IPS DF 4.7 (cell line): ENCODE data around the gene NBDY.

ENCODE experiments used
- DNase-seq: peaks from one replicate; pipeline ENCODE4 v3.0.0-alpha.2; 2013; ENCODE audit warnings: low spot score; ENCODE audit errors: extremely low read depth

Gene NBDY

DNA sequence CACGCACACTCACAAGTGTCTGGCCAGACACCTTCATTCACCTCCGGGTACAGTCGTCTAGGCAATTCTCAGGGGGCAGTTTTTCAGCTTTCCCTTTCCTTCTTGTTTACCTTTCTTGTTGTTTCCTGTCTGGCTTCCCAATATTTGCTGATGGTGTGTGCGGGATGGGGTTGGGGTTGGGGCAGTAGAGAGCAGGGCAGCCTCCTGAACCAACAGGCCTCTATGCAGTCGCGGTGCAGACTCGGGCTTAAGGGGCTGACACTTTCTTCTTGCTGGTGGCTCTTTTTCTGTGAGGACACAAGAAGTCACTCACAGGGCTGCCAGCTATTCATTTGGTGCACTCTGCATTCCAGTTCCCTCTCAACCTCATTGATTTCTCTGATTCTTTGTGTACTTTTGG is 56.4 kb downstream of the NBDY start:
- DNase-seq = no peak

DNA sequence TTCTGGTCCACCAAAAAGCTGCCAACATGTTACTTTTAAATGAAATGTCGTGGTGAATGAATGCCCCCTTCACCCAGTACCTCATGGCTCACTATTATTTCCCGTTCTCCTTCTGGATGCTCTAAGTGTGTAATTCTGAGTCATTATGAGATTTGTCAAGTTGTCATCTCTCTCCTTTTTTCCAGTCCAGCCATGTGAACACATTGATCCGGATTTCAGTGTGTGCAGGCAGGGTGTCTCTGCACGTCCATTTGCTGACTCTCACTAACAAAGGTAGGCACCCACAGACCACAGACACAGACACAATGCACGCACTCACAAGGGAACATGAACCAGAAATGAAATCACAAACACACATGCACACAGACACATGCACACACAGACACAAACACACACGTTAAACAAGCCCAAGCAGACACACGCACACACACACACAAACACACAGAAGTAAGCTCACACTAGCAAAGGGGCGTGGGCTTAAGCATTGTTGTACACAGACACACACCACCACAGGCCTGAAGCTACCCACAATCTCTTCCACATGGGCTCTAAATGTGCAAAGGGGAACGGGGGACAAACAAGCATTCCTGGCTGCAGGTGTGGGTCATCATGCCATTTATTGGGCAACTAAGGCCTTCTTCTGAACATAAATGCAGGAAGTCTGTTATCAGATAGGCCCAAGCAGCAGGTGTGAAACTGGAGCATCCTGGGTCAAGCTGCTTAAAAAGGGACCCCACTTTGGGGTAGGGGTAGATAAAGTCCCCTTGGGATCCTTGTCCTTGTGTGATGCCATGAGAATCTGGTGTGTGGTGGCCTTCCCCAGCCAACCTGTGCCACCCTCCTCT is 58.1 kb downstream of the NBDY start:
- no peak for DNase-seq

DNA sequence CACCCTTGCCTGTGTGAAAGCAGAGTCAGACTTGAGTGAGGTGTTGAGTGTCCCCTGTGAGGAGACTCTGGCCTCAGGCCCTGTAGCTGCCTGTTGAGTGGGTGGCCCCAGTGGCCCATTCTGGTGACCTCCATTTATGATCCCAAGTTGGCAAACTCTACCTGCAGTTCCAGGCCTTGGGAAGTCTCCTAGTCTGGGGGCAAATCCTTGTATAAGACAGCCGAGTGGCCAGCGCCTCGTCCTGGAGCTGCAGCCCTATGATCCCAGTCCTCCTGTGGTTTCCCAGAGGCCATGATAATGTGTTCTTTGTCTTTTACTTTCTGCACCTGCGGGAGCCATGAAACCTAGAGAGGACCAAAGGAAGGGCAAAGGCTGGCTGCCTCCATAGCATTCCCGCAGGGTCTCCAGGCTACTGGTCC is 58.7 kb downstream of the NBDY start:
- no peak for DNase-seq

DNA sequence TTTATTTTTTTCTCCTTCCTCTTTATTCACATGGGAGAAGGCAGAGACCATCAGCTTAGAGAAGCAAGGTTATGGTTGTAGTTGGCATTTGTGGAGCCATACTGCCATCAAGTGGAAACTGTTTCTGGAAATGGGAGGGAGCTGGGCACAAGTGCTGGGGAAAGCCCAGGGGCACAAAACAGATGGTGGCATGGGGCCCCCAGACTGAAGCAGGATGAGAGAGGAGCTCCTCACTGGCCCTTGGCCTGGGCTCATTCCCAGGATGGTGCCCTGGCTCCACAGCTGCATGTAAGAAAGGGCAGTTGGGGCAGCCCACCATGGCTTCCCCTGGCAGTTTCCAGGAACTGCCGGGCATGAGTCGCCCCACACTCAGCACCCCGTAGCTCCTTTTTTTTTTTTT is 59.2 kb downstream of the NBDY start:
- DNase-seq = no peak

DNA sequence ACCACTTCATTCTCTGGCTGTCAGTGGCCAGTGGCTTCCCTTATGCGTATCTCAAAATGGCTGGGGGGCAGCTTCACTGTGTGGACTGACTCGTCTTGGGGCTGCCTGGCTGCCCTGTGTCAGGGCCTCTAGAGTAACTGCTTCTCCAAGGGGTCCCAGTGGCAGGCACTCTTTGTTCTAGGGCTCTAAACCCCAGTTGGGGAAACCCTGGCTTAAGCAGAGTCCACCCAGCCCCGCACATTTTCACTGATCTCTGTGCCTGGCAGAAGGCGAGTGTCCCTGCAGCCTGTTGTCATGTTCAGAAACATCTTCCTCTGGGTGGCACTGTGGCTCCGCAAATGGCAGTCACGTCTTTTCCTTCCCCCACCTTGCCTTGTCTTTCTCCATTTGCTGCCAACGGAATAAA is 59.7 kb downstream of the NBDY start:
- no peak for DNase-seq

DNA sequence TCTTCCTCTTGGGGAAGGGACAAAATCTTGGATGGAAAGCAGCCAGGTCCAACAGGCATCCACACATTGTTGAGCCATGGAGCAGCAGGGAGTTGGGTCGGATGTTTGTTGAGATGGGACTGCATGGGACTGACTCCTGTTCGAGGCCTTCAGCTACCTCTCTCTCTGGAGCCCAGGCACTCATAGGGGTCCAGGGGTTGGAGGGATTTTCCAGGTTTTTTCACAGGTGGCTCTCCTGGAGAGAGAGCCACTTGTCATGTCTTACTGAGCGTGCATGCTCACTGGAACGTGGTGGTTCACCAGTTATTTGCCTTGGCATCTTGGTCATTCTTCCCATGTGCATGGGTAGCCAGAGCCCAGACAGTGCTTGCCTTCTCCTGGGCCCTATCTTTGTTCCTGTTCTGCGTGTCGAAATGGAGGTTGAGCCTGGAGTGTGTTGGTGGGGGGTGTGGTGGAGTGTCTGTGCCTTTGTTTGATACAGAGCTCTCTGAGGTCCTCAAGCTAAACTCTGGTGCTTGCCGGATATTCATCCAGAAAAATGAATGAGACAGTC is 60.6 kb downstream of the NBDY start:
- no peak for DNase-seq

DNA sequence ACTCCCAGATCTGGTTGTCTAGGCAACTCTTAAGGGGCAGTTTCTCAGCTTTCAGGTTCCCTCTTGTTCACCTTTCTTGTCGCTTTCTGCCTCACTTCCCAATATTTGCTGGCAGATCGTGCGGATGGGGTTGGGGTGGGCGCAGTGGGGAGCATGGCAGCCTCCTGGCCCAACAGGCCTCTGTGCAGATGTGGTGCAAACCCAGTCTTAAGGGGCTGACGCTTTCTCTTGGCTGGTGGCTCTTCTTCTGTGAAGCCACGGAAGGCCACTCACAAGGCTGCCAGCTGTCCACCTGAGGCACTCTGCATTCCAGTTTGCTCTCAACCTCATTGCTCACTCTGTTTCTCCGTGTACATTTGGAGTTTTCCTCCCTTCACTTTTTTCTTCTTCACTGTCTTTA is 61.7 kb downstream of the NBDY start:
- DNase-seq = no peak

DNA sequence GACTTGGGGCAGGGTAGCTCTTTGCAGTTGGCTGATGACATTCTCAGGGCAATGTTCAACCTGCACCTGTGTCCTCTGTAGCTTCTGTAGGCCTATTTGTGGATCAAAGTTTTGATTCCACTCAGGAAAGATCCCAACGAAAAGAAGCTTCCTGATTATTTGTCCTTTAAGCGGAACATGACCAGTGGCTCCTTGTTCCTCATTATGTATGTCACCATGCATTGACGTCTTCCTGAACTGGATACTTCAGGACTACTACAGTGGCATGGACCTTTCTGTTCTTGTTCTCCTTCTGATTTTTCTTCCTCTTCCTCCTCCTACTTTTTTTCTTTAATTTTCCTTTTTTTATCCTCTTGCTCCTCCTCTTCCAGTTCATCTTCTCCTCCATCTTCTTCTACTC is 62.4 kb downstream of the NBDY start:
- DNase-seq = no peak

DNA sequence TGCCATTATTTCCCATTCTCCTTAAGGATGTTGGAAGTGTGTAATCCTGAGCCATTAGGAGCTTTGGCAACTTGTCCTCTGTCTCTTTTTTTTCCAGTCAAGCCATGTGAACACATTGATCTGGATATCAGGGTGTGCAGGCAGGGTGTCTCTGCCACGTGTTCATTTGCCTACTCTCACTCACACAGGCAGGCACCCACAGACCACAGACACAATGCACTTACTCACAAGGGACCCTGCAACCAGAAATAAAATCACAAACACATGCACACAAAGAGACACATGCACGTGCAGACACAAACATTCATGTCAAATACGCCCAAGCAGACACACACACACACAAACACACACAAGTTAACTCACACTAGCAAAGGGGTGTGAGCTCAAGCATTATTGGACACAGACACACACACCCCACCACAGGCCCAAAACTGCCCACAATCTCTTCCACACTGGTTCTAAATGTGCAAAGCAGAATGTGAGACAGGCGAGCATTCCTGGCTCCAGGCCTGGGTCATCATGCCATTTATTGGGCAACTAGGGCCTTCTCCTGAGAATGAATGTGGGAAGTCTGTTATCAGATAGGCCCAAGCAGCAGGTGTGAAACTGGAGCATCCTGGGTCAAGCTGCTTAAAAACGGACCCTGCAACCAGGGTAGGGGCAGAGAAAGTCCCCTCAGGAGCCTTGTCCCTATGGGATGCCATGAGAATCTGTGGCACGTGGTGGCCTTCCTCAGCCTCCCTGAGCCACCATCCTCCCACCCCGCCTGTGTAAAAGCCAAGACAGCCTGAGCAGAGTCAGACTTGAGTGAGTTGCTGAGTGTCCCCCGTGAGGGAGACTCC is 63.4 kb downstream of the NBDY start:
- DNase-seq = no peak

DNA sequence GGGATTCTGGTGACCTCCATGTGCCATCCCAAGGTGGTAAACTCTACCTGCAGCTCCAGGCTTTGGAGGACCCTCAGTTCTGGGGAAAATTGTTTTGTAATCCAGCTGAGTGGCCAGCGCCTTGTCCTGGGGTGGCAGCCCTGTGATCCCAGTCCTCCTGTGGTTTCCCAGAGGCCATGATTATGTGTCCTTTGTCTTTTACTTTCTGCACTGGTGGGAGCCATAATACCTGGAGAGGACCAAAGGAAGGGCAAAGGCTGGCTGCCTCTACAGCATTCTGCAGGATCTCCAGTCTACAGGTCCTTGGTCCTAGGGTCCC is 64.0 kb downstream of the NBDY start:
- DNase-seq = no peak

DNA sequence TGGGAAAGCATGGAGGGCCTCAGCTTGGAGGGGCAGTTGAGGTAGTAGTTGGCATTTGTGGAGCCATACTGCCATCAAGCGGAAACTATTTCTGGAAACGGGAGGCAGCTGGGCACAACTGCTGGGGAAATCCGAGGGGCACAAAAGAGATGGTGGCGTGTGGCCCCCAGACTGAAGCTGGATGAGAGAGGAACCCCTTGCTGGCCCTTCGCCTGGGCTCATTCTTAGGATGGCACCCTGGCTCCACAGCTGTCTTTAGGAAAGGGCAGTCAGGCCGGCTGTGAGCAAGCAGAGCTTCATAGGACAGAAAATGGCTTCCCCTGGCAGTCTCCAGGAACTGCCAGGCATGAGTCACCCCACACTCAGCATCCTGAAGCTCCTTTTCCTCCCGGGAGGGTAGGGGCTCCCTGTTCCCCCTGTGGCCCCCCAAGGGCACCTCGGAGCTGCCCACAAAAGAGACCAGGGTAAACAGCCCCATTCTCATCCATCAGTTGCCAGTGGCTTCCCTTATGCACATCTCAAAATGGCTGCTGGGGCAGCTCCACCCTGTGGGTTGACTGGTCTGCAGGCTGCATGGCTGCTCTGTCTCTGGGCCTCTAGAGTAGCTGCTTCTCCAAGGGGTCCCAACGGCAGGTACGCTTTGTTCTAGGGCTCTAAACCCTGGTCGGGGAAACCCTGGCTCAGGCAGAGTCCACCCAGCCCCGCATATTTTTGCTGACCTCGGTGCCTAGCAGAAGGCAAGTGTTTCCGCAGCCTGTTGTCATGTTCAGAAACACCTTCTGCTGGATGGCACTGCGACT is 64.7 kb downstream of the NBDY start:
- no peak for DNase-seq

DNA sequence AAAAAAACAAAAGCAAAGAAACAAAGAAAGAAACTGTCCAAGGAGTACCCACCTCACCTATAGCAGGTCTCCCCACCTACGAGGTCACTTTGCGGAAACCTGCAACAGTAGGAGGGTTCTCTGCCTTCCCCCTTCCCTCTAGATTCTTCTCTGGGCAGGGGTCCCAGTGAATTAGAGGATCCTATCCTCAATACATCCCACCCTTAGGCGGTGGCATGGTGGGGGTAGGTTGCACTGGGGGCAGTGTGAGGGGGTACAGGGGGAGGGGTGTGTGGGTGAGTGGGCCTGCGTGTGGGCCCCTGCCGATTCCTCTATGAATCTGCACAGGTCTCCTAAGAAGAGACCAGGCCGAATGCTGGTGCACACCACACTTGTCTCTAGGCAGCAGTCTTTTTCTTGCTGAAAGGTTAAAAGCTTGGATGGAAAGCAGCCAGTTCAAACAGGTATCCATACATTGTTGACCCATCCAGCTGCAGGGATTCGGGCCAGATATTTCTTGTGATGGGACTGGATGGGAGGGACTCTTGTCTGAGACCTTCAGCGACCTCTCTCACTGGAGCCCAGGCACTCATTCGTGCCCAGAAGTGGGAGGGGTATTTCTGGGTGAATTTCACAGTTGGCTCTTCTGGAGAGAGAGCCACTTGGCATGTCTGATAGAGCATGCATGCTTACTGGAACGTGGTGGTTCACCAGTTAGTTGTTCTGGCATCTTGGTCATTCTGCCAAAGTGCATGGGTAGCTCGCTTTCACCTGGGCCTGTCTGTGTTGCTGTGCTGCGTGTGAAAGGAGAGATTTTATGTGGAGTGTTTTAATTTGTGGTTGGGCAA is 65.6 kb downstream of the NBDY start:
- DNase-seq = no peak

DNA sequence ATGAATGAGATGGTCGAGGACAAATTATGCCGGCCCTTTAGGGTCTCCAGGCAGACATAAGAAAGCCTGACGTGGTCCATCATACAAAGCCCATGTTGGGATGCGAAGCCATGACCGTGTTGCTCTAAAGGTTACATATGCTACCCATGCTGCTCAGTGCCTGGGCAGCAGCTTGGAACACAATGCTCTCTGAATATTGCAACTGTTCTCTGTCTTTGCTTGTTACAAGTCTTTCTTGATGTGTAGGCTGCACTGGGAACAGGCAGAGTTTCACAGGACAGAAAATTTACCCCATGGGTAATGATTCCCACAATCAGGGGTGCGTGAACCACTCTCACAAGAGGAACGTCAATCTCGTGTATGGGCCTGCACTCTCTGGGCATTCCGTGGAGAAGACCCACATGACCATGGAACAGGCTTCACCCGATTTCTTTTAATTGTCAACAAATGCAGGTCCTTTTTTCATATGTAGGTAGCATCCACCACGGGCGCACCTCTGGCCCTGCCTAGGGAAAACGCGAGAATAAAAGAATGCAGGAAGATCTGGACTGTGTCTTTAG is 66.3 kb downstream of the NBDY start:
- no peak for DNase-seq

DNA sequence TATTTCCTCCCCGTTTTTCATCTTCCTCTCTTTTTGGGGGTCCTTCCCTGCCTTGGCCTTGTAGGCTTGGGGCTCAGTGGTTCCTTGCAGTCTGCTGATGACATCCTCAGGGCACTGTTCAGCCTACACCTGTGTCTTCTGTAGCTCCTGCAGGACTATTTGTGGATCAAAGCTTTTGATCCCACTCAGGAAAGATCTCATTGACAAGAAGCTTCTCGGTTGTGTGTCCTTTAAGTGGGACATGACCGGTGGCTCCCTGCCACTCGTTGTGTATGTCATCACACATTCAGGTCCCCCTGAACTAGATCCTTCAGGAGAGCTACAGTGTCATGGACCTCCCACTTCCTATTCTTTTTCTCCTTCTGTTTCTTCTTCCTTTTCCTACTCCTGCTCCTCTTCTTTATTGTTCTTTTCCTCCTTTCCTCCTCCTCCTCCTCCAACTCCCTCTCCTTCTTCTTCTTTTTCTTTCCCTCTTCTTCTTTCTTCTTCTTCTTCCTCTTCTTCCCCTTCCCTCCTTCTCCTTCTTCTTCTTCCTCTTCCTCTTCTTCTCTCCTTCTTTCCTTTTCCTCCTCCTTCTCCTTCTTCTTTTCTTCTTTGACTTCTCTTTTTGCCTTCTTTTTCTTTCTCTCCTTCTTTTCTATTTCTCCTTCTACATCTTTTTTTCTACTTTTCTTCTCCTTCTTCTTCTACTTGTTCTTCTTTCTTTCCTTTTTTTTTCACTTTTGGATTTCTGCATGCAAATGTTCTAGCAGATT is 67.8 kb downstream of the NBDY start:
- DNase-seq = no peak

DNA sequence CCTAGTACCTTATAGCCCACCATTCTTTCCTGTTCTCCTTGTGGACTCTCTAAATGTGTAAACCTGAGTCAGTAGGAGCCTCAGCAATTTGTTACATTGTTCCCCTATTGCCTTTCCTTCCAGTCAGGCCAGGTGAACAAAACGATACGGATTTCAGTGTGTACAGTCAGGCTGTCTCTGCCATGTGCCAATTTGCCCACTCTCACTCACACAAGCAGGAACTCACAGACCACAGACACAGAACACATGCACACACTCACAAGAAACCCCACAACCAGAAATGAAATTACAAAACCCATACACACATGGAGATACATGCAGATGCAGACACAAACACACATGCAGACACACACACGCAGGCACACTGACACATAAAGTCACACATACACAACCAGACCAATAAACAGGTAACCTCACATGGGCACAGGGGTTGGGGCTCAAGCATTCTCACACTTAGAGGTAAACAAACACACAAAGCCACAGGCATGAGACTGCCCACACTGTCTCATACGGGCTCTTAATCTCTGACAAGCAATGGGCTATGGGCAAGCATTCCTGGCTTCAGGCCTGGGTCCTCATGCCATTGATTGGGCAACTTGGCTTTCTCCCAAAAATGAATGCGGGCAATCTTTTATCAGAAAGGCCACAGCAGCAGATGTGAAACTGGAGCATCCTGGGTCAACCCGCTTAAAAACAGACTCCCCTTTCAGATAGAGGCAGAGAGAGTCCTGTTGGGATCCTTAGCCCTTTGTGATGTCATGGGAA is 68.7 kb downstream of the NBDY start:
- DNase-seq = no peak

DNA sequence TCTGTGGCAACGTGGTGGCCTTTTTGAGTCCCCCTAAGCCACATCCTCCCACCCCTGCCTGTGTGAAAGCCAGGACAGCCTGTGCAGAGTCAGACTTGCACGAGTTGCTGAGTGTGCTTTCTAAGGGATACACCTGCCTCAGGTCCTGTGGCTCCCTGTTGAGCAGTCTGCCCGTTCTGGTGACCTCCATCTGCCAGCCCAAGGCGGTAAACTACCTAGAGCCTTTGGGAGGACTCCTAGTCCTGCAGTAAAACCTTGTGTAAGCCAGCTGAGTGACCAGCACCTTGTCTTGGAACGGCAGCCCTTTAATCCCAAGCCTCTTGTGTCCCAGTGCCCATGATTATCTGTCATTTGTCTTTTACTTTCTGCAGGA is 69.3 kb downstream of the NBDY start:
- no peak for DNase-seq

DNA sequence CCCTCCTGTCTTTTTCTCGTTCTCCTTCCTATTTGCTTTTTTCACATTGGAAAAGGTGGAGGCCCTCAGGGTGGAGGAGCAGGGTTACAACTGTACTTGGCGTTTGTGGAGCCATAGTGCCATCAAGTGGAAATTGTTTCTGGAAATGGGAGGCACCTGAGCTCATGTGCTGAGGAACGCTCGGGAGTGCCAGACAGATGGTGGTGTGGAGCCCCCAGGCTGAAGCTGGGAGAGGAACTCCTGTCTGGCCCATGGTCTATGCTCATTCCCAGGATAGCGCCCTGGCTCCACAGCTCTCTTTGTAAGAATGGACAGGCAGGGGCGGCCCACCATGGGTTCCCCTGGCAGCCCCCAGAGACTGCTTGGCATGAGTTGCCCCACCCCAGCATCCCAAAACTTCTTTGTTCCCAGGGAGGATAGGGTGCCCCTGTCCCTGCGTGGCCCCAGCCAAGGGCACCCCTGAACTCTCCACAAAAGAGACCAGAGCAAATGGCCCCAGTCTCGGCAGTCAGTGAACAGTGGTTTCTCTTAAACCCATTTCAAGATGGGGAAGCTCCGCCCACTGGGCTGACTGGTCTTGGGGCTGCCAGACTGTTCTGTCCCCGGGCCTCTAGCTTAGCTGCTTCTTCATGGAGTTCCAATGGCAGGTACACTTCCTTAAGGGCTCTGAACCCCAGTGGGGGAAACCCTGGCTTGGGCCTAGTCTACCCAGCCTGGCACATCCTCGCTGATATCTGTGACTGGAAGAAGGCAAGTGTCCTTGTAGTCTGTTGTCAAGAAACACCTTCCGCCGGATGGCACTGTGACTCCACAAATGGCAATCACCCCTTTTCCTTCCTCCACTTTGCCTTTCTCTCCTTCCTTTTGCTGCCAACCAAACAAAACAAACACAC is 70.1 kb downstream of the NBDY start:
- DNase-seq = no peak

DNA sequence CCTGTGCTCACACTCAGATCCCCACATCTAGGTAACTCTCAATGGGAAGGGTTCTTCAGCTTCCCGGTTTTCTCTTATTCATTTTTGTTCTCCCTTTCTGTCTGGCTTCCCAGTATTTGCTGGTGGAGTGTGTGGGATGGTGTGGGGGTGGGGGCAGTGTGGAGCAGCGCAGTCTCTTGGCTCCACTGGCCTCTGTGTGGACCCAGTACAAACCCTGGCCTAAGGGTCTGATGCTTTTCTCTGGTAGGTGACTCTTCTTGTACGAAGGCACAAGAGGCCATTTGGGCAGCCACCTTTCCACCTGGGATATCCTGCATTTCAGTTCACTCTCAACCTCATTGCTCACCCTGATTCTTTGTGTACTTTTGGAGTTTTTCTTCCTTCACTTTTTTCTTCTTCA is 71.3 kb downstream of the NBDY start:
- DNase-seq = no peak
